ENCODE measurements around the gene CLEC4M. TPM values are rescaled to one million over a fixed set of nuclear protein-coding genes. Genes with fewer than 3 reads are reported as not detected.

CLEC4M gene
- total RNA-seq, 1 experiment from 2014 or later, result not detected

DNA sequence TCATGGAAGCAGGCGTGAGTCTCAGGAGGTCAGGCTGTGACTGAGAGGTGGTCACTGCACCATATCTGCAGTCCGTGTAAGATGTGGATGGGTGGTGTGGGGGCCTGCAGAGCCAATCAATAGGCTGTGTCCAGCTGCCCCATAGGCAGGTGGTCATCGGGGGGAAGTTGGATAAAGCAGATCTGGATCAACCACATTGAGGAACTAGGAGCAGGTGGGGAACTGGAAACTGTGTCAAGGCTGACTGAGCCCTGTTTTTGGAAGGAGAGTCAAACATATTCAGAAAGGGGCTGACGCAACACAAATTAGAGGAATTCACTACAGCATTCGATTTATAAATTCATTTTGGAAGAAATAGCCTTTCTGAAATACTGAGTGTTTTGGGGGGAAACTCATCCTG lies 15.0 kb downstream of the CLEC4M start:
- H2AFZ ChIP-seq (ENCODE audit: low read length), result no peak overlapping the region
- no peak overlapping the region for H3K4me3 Mint-ChIP-seq

More for the DNA sequence above, 15.0 kb downstream of the CLEC4M start:
- H2BK12ac ChIP-seq (ENCODE audit: insufficient read length, low read depth, low read length), result no peak overlapping the region
- H3T11ph ChIP-seq (ENCODE audit: low read length), result no peak overlapping the region
- no peaks in the 10 kb centered on the region for H3K79me2 ChIP-seq (ENCODE audit: insufficient read depth, low read length)
- no peak overlapping the region for H3K9ac ChIP-seq (ENCODE audit: extremely low read depth, insufficient read length, low read length)
- no peak overlapping the region for H3K4me2 ChIP-seq (ENCODE audit: insufficient read depth, insufficient read length, low read length)
- H3K56ac ChIP-seq (ENCODE audit: insufficient read length, low read depth, low read length), result no peak overlapping the region
- no peak for DNase-seq
- no peaks in the 10 kb centered on the region for H3K79me1 ChIP-seq (ENCODE audit: insufficient read depth, low read depth, low read length, poor library complexity, severe bottlenecking)
- H3K14ac ChIP-seq (ENCODE audit: insufficient read depth, low read length), result peak overlapping the region; percentile 47; the same call in 1 of the 2 replicates
- H3K9me3 ChIP-seq (ENCODE audit: control insufficient read depth, low read depth, low read length), result no peaks in the 10 kb centered on the region
- no peak overlapping the region for H2BK15ac ChIP-seq (ENCODE audit: low read depth, low read length)
- H3K23ac ChIP-seq (ENCODE audit: insufficient read length, low read depth, low read length), result no peak overlapping the region
- H4K5ac ChIP-seq (ENCODE audit: insufficient read length, low read depth, low read length), result no peak overlapping the region
- Mint-ChIP-seq H3K9me3 (no peaks in the 10 kb centered on the region), H3K4me1 (peaks cover 9 to 13% of the 10 kb centered on the region in 2 experiments), H3K27ac (peak overlapping the region in 1 of 3 experiments; percentile 8; a peak in 2 of 7 replicates), H3K27me3 (ENCODE audit: low read depth) (peaks cover 64% of the 10 kb centered on the region), H3K36me3 (ENCODE audit: insufficient read depth in 1 of 3, low read depth in 3 of 3) (no peaks in the 10 kb centered on the region)
- no peak overlapping the region for H2AK5ac ChIP-seq (ENCODE audit: insufficient read length, low read length)
- H4K91ac ChIP-seq (ENCODE audit: insufficient read length, low read depth, low read length), result no peak overlapping the region
- no peak overlapping the region for H4K8ac ChIP-seq (replicated peaks; ENCODE audit: insufficient read length, low read depth, low read length)
- no peak overlapping the region for H2BK120ac ChIP-seq (ENCODE audit: low read depth, low read length, poor library complexity, severe bottlenecking)
- H4K20me1 ChIP-seq (ENCODE audit: control insufficient read depth, insufficient read depth, insufficient read length), result no peaks in the 10 kb centered on the region
- H3K27ac ChIP-seq (ENCODE audit: insufficient read length, low read depth, low read length), result no peak overlapping the region
- no peaks in the 10 kb centered on the region for H3K4me1 ChIP-seq (ENCODE audit: insufficient read depth, low read length)
- H3K23me2 ChIP-seq (ENCODE audit: insufficient read length, low read depth, low read length, poor library complexity, severe bottlenecking), result no peaks in the 10 kb centered on the region
- H2BK20ac ChIP-seq (ENCODE audit: low read depth, low read length, poor library complexity, severe bottlenecking), result no peak overlapping the region
- TF ChIP-seq CTCF (conservative IDR thresholded peaks at IDR 0.05), result no peak
- H3K27me3 ChIP-seq (ENCODE audit: insufficient read depth, low read length), result no peaks in the 10 kb centered on the region
- no peak overlapping the region for H3K18ac ChIP-seq (ENCODE audit: insufficient read length, low read depth, low read length)
- no CpG with 5 or more reads among the region's 5 CpGs for WGBS (ENCODE audit: extremely low coverage, insufficient read length, low lambda C conversion rate)
- H3K4ac ChIP-seq (ENCODE audit: low read depth, low read length), result no peak overlapping the region
- H2BK5ac ChIP-seq (ENCODE audit: insufficient read length, low read length), result no peak overlapping the region

Measured in H9 (cell line).